HG03442 (cell line): ENCODE measurements around the gene EIF2AK3.
"Not testable (repeated sequence)": the region's sequence is repeated elsewhere in the genome, so short reads cannot be mapped to it uniquely, and the experiment has no call there.

Experiments
- ATAC-seq: cut with Tn5 transposase; IDR thresholded peaks from one replicate; pipeline ENCODE4 v1.9.1; 2021; ENCODE audit warnings: mild to moderate bottlenecking, moderate library complexity; ENCODE audit not compliant: unreplicated experiment

EIF2AK3 gene

GRCh38 chr2:88627055-88627855 lies at the start of gene EIF2AK3:
Gene EIF2AK3, minus strand, starts transcription at chr2:88627464. Its CDS starts 190 bp downstream, at chr2:88627274.
- ATAC-seq, result peak; percentile 81

GRCh38 chr2:88673363-88673762 lies 46.1 kb upstream of the EIF2AK3 start:
- ATAC-seq, result no peak

- ATAC-seq, result no peak
These were observed 44.6 kb upstream of the EIF2AK3 start for GRCh38 chr2:88671786-88672427.

GRCh38 chr2:88669482-88670214 lies 42.4 kb upstream of the EIF2AK3 start:
- ATAC-seq, result peak; percentile 85

- no peak for ATAC-seq
These were observed 41.6 kb upstream of the EIF2AK3 start for GRCh38 chr2:88668862-88669261.

- ATAC-seq, result no peak
These were observed 40.0 kb upstream of the EIF2AK3 start for GRCh38 chr2:88667219-88667618.

GRCh38 chr2:88666576-88666975 lies 39.3 kb upstream of the EIF2AK3 start:
- no peak for ATAC-seq

GRCh38 chr2:88660622-88661021 lies 33.4 kb upstream of the EIF2AK3 start:
- ATAC-seq, result no peak

GRCh38 chr2:88659538-88659915 lies 32.3 kb upstream of the EIF2AK3 start:
- no peak for ATAC-seq

- ATAC-seq, result no peak
These were observed 31.7 kb upstream of the EIF2AK3 start for GRCh38 chr2:88658881-88659537.

- no peak for ATAC-seq
These were observed 31.1 kb upstream of the EIF2AK3 start for GRCh38 chr2:88658326-88658725.

GRCh38 chr2:88657131-88657530 lies 29.9 kb upstream of the EIF2AK3 start:
- ATAC-seq, result no peak

- ATAC-seq, result no peak
These were observed 29.4 kb upstream of the EIF2AK3 start for GRCh38 chr2:88656690-88657089.

GRCh38 chr2:88654714-88655113 lies 27.4 kb upstream of the EIF2AK3 start:
- no peak for ATAC-seq

- no peak for ATAC-seq
These were observed 24.4 kb upstream of the EIF2AK3 start for GRCh38 chr2:88651646-88652045.

- not testable (repeated sequence) for ATAC-seq
These were observed 18.1 kb upstream of the EIF2AK3 start for GRCh38 chr2:88645291-88645882.

- ATAC-seq, result no peak
These were observed 15.0 kb upstream of the EIF2AK3 start for GRCh38 chr2:88642278-88642677.

GRCh38 chr2:88641330-88641729 lies 14.1 kb upstream of the EIF2AK3 start:
- ATAC-seq, result no peak

- ATAC-seq, result no peak
These were observed 12.6 kb upstream of the EIF2AK3 start for GRCh38 chr2:88639865-88640264.

GRCh38 chr2:88638743-88639142 lies 11.5 kb upstream of the EIF2AK3 start:
- ATAC-seq, result no peak

GRCh38 chr2:88638123-88638650 lies 10.9 kb upstream of the EIF2AK3 start:
- ATAC-seq, result no peak
